CD4-positive, alpha-beta T cell treated with Interleukin-2 at 100 ng/mL for 4 hours (primary cell): ENCODE data around the gene RBMS1.

Experiments
- DNase-seq: peaks from one replicate; pipeline ENCODE4 v3.0.0-alpha.2; 2020; ENCODE audit warnings: low spot score

RBMS1 gene

DNA sequence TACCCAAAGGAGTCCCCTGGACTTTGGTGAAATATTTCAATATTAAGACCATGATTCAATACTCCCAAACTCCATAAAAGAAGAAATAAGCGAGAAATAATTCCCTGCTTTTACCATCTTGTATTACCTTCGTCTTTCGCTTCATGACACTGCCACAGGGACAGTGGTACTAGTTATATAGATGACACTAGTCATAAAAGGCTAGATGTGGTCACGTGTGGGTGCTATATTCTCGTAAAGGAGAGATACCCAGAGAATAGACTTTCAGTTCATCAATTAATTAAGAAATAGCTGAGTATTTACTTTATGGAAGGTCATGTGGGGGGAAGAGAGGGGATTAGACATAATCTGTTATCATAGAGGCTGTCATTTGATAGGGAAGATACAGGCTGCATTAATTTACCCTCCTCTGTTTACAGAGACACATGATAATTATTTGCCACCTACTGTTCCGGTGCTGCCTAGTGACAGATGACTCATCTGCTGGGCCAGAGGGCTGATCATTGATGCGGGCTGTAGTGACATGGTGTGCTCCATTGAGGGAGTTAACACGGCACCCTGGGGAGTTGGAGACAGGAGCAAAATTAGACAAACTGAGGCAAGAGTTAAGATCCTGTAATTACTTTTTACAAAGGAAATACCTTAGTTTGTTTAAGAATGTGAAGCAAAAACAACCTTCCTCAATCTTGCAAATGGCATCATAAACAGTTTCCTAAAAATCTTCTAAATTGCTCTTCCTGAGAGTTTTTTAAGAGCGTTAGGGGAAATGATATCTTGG lies 215.3 kb downstream of the RBMS1 start:
- DNase-seq = no peak

- no peak for DNase-seq
Measured at GRCh38 chr2:160277151-160277550, 216.5 kb downstream of the RBMS1 start.

DNA sequence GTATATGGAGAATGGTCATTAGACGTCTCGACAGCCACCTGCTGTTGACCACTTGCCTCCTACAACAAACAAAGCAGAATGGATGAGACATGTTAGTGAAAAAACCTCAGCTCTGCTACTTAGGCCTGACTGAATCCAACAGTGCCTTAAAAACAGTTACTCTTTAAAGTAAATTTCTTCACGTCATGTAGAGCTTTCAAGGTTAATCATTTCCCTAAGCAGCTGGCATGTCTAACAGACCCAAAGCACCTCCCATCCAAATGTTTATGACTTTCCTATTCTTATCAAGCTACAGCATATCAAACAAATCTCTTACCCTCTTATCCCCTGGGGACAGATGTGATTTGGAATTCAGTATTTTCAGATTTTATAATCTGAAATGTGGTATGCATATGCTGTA lies 218.0 kb downstream of the RBMS1 start:
- DNase-seq = no peak

- no peak for DNase-seq
Measured at GRCh38 chr2:160271171-160272086, 222.2 kb downstream of the RBMS1 start.

DNA sequence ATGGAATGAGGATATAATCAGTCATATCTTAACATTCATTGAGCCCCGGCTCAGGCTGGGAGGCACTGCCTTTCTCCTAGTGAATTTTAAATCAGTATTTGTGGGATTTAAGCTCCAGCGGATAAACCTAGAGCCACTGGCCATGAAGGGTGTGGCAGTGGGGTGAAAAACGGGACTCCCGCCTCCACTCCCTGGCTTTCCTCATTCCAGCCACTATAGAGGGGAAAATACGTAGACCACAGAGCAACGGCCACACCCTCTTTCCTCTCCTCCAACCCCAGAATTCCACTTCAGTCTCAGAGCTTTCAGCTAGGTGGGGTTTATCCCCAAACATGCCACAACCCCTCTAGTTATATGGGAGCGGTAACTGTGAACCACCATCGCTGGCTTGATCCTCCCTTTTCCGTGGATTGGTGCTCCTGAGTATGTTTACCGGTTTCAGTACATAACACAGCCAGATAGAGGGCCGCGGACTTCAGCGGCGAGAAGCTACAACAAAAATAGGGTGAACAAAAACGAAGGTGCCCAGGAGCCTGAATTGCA lies 223.0 kb downstream of the RBMS1 start:
- no peak for DNase-seq

DNA sequence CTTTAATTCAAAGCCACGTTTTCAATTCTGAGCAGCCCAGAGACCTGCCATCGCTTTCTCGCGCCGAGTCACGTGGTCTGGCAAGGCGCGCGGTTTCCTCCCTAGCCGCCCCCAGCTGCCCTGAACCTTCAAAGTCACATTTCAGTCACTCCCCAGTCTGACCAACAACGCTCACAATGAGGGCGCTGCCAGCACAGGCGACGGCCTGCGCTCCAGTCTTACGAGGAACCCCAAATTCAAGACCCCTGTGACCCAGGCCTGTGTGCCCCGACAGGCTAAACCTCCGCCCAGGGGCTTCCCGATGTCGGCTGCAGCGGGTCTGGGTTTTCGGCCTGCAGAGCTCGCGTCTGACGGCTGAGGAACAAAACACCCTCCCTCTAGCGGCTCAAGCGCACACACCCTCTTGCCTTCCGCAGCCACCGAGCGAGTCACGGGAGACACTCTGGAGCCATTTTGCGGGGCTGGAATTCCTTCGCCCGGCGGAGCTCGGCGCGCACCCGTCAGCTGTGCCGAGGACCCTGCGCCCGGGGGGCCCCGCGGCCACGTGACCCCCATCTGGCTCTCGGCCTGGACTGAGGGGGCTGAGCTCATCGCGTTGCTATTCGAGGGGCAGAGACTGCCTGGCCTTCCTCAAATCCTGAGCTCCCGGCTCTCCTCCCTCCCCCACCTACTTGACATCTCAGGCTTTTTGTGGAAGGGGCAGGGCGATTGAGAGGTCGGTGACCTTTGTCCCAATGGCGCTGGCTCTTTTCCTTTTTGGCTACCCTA lies 223.6 kb downstream of the RBMS1 start:
- peak; percentile 59 for DNase-seq

DNA sequence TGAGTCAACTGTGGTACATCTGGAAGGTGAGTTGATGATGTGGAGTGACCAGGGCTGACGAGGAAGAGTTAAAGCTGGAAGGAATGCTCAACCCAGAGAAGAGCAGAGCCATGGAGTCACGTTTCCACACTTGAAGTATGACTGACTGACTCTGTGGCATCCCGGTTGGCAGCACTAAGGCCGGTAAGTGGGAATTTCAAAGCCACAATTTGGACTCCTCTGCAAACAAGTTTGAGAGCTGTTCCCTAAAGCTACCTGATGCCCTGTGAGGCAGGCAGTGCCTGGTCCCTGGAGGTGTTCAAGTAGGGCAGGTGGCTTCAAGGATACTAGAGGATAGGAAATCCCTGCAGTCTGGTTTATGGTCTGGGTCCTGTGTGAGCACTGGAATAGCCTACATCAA lies 224.2 kb downstream of the RBMS1 start:
- DNase-seq = no peak

DNA sequence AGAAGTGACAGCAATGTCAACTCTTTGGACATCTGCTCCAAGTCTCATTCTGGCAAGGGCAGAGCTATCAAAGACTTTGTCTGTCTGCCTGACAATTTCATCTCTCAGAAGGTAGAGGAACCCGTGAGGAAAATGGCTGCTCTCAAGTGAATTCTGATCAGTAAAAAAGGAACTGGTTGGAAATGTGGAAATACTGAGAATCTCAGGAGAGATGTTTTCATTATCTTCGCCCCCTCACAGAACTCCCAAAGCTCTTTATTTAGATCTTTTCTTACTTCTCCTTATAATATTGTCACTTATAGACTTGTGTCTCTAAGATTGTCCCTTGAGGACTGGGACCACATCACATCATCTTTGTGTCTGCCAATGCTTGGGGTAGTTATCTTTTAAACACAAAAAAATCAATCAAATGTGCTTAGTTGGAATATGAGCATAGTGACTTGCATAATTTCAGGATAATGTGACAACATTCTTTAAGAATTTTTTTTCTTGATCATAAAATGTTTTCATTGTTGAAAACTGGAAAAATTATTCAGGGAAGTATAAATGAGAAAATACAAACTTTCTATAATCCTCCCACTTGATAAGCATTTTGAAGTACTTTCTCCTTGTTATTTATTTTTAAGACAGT lies 225.3 kb downstream of the RBMS1 start:
- no peak for DNase-seq

- no peak for DNase-seq
Measured at GRCh38 chr2:160267692-160268091, 225.9 kb downstream of the RBMS1 start.

- DNase-seq = no peak
Measured at GRCh38 chr2:160267022-160267421, 226.6 kb downstream of the RBMS1 start.

GRCh38 chr2:160266037-160266551 lies 227.5 kb downstream of the RBMS1 start:
- DNase-seq = peak; percentile 11

- DNase-seq = no peak
Measured at GRCh38 chr2:160264308-160264707, 229.3 kb downstream of the RBMS1 start.

- DNase-seq = no peak
Measured at GRCh38 chr2:160261732-160262131, 231.9 kb downstream of the RBMS1 start.

GRCh38 chr2:160258492-160258805 lies 235.2 kb downstream of the RBMS1 start:
- DNase-seq = no peak

GRCh38 chr2:160257743-160258491 lies 235.7 kb downstream of the RBMS1 start:
- no peak for DNase-seq

DNA sequence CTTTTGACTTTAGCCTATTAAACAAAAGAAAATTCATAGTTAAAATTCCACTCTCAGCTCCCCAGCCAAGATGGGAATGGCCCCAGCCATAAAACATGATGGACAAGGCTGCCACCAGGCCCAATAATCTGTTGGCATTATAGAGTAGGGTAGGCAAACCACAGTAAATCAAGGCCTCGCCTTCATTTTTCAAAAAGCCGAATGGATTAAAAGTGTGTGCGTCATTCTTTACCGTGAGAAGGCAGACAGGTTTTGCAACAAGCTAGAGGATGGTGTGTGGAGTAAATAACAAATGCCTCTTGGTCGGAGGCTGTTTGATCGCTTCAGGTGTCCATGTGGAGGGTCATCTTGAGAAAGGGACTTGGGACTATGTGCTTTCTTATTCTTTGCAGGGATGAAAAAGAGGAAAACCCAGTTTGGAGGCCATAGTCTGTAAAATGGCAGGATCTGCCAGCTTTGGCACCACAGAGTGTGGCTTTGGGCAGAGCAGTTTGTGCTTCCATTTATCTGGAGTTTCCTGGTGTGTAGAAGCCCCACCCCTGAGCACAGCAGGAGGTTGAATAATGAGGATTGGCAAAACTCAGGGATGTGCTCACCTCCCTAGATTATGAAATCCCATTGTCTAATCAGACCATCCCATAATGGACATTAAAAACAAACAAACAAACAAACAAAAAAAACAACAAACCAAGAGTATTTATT lies 236.4 kb downstream of the RBMS1 start:
- no peak for DNase-seq

- DNase-seq = no peak
Measured at GRCh38 chr2:160256507-160256906, 237.1 kb downstream of the RBMS1 start.

DNA sequence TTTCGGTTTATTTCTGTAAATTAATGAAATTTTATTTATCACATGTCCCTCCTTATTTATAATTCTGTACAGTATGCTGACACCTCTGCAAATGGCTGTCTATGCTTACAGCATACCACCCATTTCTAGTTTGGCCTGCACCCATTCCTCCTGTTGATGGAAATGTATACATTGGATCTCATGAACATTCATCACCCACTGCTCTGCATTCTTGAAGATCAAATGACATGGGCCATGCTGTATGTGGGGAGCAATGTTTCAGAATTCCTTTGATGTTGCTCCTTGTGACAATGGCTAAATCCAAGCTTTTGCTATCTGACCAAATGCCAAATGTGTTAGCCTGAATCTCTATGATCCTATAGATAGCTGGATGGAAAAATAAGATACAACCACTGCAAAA lies 238.2 kb downstream of the RBMS1 start:
- no peak for DNase-seq

DNA sequence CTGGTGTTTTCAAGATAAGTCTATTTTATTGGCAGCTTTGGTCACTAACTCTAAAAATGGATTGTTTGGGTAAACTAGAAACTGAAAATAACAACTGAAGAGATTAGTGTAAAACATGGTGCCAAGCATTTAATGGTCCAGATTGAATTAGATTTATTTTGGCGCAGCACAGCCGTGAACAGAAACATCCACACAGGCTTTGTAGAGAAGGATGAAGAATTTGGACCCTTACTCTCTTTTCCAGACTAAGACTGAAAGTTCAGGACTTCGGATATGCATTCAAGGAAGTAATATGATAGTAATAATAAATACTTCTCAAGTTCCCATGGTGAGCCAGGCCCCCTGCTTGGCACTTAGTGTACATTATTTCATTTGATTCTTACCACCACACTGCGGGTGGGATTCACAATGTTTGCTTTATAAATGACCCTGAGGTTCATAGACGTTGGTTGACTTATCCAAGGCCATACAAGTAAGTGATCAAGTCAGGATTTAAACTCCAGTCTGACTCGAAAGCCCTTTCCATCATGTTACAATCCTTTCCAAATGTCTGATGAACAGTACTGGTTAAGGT lies 239.3 kb downstream of the RBMS1 start:
- DNase-seq = no peak
